Left kidney (tissue), 2 donors: ENCODE data around the gene VSTM2B. TPM values are rescaled to one million over a fixed set of nuclear protein-coding genes. Genes with fewer than 3 reads are reported as not detected.
"Not testable (repeated sequence)": the region's sequence is repeated elsewhere in the genome, so short reads cannot be mapped to it uniquely, and the experiment has no call there.

Source experiments
- DNase-seq: peaks from one replicate; pipeline ENCODE4 v3.0.0-alpha.2; 2013
- polyA plus RNA-seq: library from polyadenylated mRNA; unstranded; fragments of 120-200 nt; gene quantifications from one replicate; pipeline ENCODE4 v1.2.1, GENCODE V29; 2013; ENCODE audit not compliant: insufficient read length

The VSTM2B gene
- polyA plus RNA-seq, 1 donor: 1.1 TPM

GRCh38 chr19:29545866-29546582 is 20.2 kb downstream of the VSTM2B start:
- no peak for DNase-seq

DNA sequence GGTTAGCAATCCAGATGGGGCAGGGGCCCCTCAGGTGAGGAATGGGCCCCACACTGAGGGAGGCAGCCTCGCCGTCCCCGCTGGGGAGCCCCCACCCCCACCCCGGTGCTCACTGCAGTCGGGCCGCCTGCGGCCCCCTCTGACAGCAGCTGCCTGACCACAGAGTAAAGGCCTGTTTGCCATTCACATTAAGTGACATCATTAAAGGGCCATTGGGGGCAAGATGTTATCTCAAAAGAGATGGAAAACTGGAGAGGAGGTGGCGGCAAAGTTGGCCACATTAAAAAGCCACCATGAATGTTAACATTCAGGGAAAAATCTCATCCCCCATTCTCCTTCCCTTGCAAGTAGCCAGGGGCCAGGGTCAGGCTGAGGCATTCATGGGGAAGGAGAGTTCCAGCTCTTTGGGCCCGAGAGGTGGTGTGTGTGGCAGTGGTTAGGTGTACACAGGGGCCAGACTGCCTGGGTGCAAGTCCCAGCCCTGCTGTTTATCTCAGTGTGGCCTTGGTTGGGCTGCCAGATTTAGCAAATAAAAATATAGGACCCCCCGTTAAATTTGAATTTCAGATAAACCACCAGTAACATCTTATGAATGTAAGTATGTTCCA is 20.9 kb downstream of the VSTM2B start:
- no peak for DNase-seq

DNA sequence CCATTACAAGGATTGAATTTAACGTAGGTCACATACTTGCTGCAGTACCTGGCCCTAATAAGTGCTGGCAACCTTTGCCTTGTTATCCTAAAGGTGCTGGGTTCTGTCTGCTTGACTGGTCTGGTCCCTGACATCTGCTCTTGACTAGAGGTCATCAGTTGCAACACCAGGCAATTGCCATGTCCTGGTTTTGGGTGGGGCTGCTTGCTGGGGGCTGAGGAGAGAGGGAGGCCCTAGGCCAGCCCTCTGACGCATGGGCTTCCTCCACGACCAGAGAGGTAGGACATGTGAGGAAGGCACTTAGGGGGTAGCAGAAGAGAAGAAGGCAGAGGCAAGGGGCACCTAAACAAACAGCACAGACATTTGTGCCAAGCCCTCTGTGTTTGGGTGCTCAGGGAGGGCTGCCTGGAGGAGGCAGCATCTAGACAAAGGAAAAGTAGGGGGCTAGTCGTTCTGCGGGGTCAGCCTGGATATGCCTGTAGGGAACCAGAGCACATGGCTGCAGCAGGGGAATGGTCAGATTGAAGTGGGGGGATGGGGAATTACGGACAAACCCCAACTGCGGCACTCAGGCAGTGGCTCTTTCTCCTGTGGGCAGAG is 21.7 kb downstream of the VSTM2B start:
- no peak for DNase-seq

GRCh38 chr19:29547981-29548380 is 22.2 kb downstream of the VSTM2B start:
- no peak for DNase-seq

DNA sequence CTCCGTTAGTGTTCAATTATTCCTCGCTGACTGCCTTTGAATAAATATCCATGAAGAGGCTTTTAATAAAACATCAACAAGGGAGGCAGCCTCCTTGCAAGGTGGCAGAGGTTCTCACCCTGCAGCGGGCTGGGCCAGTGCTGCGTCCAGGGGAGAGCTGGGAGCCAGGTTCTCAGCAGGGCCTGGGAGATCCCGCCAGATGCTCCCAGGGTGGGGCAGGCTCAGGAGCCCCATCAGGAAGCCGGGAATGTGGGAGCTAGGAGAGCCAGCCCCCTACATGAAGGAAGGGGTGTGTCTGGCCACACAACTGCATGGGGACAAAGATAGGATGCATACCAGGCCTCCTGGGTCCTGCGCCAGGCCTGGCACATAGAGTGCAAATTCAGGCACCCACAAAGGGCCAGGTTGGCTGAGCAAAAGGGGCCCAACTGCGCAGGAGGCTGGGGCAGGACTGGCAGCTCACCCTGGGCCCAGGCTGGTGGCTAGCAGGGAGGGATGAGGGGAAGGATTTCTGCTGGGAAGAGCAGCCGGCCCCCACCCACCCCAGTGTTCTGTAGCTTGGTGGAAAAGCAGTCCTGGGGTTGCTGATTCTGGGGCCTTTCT is 22.8 kb downstream of the VSTM2B start:
- DNase-seq: no peak

DNA sequence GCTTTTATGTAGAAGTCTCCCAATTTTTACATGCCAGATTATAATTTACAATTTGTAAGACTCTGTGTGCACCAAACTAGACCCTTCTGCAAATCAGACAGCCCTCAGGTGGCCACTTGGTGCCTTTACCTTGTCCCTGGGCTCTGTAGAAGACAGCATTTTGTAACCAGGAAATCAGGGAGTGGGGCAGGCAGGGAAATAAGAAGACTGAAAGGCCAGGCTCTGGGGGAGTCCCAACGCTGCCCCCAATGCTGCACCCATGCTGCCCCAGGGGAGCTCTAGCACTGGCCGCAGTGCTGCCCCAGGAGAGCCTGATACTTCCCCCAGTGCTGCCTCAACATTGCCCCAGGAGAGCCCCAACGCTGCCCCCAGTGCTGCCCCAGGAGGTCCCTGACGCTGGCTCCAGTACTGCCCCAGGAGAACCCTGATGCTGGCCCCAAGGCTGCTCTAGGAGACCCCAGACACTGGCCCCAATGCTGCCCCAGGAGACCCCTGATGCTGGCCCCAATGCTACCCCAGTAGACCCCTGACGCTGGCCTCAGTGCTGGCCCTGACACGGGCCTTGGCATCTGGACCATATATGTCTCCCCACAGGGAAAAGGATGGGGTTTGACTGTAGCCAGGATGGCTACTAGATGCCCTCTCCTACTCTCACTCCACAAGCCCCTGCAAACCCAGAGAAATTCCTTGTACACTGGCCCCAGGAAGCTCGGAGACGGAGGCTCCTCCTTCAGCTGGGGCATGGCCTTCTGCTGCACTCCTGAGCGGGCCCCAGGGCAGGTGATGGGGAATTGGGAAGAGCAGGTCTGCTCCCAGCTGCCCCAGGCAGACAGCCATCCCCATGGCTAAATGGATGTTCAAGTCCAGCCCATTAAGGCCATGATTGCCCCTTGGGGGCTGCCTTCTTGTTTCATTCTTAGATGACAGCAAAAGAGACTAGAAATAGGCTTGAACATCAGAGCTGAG is 23.6 kb downstream of the VSTM2B start:
- DNase-seq: no peak

- no peak for DNase-seq
These were observed 25.1 kb downstream of the VSTM2B start for GRCh38 chr19:29550896-29551295.

DNA sequence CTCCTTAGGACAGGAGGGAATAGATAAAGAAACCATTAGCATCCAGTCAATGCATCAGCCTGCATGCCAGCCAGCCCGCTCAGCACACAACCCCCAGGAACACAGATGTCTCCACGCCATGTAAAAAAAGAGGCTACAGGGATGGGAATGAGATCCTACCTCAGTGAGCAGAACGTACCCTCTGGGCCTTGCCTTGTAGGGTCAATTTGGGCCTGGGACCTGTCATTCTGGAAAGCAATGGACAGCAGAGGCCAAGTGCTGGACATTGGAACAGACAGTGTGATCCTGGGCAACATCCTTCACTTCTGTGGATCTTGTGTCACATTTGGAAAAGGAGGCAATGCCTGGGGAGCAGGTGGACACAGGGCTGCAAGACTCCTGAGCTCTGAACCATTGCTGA is 26.0 kb downstream of the VSTM2B start:
- DNase-seq: no peak

- DNase-seq: no peak
These were observed 26.9 kb downstream of the VSTM2B start for GRCh38 chr19:29552454-29553280.

- no peak for DNase-seq
These were observed 28.4 kb downstream of the VSTM2B start for GRCh38 chr19:29554149-29554548.

- DNase-seq: not testable (repeated sequence)
These were observed 33.3 kb downstream of the VSTM2B start for GRCh38 chr19:29559110-29559509.

DNA sequence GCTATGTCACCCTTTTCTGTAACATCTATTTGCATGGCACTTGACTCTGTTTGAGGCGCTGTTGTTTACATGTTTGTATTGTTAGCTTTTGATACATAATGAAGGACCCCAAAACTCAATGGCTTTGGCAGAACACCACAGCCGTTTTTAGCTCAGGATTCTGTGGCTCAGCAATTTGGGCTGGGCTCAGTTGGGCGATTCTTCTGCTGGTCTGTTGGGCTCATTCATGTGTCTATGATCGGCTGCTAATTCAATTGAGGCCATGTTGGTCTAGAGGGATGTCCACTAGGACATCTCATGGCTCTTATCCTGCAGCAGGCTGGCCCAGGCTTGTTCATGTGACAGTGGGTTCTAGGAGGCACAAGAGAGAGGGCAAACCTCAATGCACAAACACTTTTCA is 33.9 kb downstream of the VSTM2B start:
- DNase-seq: no peak

GRCh38 chr19:29560313-29561075 is 34.7 kb downstream of the VSTM2B start:
- no peak for DNase-seq

- no peak for DNase-seq
These were observed 35.8 kb downstream of the VSTM2B start for GRCh38 chr19:29561601-29562000.

- DNase-seq: no peak
These were observed 36.8 kb downstream of the VSTM2B start for GRCh38 chr19:29562299-29563297.

DNA sequence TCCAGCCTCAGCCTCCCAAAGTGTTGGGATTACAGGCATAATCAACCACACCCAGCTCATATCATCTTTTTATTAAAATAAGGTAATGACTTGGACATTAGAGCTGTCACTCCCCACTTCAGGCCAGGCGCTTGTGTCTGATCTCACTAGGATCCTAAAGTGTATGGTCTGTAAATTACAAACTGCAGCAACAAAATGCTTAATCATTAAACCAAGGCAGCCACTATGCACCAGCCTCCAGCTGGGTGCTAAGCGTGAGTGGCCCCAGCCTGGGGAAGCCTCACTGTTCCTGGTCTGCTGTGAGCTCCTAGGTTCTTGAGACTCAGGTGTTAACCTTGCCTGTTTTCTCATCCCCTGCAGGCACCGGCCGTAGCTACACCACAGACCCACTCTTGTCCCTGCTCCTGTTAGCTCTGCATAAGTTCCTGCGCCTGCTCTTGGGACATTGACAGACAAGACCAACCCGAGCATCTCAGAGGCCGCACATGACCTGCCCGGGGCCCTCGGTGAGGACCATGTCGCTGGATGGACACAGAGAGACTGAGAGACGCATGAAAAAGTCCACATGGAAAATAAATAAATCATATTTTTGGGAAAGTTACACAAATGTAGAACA is 37.8 kb downstream of the VSTM2B start:
- DNase-seq: no peak

DNA sequence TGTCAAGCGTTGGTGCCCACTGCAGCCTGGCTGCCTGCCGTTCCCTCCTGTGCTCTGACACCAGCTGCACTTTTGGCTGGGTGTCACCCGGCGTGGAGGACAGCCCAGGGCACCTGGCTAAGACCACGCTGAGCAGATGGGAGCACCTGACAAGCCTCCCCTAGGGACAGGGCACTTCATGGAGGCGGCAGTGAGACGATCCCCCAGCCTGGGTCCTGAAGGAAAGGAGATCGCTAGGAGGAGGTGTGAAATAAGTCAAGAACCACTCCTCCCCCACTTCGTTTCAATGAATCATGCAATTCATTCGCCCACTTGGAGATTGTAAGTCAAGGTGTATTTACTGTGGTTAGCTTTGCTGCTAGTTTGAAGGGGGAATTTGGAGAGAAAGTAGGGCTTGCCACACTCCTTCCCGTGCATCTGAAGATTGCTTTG is 38.8 kb downstream of the VSTM2B start:
- DNase-seq: no peak

DNA sequence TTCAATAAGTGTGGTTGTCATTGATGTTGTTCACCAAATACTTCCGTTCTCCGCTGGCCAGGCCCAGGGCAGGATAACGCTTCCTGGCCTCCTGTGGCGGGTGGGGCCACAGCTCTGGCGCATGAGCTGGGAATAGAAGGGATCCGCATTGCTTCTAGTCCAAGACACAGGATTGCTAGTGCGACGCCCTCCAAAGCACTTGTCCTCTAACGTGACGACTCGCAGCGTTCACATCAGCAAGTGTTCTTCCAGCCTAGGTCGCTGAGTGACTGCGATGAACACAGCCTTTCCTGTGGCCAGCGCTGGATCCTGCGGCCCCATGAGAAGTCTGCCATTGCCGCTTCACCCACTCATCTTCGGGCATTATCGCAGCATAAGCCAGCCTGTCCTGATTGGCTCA is 39.4 kb downstream of the VSTM2B start:
- no peak for DNase-seq
